ENCODE results near the gene UBE2G1. TPM values are rescaled to one million over a fixed set of nuclear protein-coding genes. Genes with fewer than 3 reads are reported as not detected.

The UBE2G1 gene
- total RNA-seq, 4 donors from 2014 or later: 16.5 to 51.8 (median 33.9) TPM

DNA sequence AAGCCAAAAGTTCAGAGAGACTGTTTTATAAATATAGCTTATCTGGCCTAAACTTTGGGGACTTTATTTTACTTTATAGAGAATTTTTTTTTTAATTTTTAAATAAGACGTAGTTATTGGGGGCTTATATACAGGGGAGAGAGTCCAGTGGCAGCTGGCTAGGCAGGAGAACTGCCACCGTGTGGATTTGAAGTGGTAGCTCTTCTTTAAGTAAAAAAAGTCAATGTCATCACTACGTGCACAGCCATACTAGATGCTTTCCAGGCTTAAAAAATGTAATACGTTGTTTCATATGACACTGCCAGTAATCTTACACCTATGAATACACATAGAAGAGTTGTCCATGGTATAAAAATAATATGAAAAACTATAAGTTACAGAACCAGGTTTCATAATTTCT lies 70.8 kb downstream of the UBE2G1 start:
- TF ChIP-seq, protein P1, sequence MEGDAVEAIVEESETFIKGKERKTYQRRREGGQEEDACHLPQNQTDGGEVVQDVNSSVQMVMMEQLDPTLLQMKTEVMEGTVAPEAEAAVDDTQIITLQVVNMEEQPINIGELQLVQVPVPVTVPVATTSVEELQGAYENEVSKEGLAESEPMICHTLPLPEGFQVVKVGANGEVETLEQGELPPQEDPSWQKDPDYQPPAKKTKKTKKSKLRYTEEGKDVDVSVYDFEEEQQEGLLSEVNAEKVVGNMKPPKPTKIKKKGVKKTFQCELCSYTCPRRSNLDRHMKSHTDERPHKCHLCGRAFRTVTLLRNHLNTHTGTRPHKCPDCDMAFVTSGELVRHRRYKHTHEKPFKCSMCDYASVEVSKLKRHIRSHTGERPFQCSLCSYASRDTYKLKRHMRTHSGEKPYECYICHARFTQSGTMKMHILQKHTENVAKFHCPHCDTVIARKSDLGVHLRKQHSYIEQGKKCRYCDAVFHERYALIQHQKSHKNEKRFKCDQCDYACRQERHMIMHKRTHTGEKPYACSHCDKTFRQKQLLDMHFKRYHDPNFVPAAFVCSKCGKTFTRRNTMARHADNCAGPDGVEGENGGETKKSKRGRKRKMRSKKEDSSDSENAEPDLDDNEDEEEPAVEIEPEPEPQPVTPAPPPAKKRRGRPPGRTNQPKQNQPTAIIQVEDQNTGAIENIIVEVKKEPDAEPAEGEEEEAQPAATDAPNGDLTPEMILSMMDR (IDR thresholded peaks at IDR 0.05): no peak
- TF ChIP-seq POLR2A (IDR thresholded peaks at IDR 0.05): no peak
- intact Hi-C loops (cut with DNase I; ENCODE audit: low total_unique reads): no loop called here

DNA sequence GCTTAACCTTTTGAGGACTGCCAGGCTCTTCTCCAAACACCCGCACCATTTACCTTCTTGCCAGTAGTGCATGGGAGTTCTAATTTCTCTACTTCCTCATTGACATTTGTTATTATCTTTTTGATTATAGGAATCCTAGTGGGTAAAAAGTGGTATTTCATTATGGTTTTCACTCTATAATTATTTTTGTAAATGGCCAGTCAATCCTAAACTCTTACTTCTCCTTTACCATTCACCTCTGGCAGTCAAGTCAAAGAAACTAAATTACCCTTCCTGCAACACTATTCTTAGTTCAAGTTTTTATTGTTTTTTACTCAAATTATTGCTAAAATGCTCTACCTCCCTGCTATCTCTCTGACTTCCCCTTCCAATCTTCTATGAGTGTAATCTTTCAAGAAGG lies 72.9 kb downstream of the UBE2G1 start:
- intact Hi-C loops (cut with DNase I; ENCODE audit: low total_unique reads): no loop called here
- Histone ChIP-seq H3K9me3 (no peaks in the 10 kb centered on the region), H3K36me3 (no peaks in the 10 kb centered on the region), H3K27me3 (no peaks in the 10 kb centered on the region), H3K27ac (no peak overlapping the region), H3K4me1 (no peaks in the 10 kb centered on the region), H3K4me3 (no peak overlapping the region)
- no peak for DNase-seq
- TF ChIP-seq, protein P1 (IDR thresholded peaks at IDR 0.05): no peak
- TF ChIP-seq POLR2A (IDR thresholded peaks at IDR 0.05): no peak

More for the DNA sequence above, 70.8 kb downstream of the UBE2G1 start:
- Histone ChIP-seq H3K27me3 (no peaks in the 10 kb centered on the region), H3K4me3 (no peak overlapping the region), H3K4me1 (no peaks in the 10 kb centered on the region), H3K9me3 (no peaks in the 10 kb centered on the region), H3K36me3 (no peaks in the 10 kb centered on the region), H3K27ac (no peak overlapping the region)
- no peak for DNase-seq

DNA sequence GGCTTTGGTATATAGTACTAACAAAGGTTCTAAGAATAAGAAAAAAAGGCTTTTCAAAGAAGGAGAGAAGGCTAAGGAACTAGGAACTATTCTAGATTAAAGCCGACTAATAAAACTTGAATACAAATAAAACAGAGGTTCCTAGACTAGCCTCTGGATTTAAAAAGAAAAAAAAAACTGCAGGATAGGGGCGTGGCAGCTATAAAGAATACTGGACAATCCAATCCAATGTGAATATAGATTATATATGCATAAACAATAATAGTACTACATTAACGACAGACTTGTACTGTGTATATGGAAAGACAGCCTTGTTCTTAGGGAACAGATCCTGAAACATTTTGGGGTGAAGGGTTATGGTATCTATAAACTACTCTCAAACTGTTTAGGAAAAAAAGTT lies 78.8 kb downstream of the UBE2G1 start:
- no peak overlapping the region for H3K27ac ChIP-seq
- no peak for DNase-seq
- no peaks in the 10 kb centered on the region for H3K4me1 ChIP-seq
- intact Hi-C loops (cut with DNase I; ENCODE audit: low total_unique reads): no loop called here
- TF ChIP-seq, protein P1 (IDR thresholded peaks at IDR 0.05): no peak
- TF ChIP-seq POLR2A (IDR thresholded peaks at IDR 0.05): no peak
- H3K27me3 ChIP-seq: no peaks in the 10 kb centered on the region
- no peaks in the 10 kb centered on the region for H3K9me3 ChIP-seq
- no peak overlapping the region for H3K4me3 ChIP-seq
- H3K36me3 ChIP-seq: no peaks in the 10 kb centered on the region

DNA sequence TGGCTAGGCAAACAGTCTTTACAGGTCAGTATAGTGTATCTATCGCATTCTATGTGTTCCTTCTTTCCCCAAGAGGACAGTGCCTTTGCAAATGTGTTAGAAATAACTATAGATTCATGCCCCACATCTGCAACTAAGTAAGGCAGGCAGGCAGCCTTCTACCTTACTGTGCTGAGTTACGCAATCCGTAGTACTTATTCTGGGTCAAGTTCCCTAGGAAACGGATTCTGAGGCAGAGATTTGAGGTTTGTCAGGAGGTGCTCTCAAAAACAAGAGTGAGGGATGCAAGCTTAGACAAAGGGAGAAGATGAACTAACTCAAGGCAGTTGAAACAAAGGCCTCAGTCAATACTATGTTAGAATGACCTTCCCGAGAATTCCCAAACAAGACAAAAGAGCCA lies 90.0 kb downstream of the UBE2G1 start:
- TF ChIP-seq, protein P1 (IDR thresholded peaks at IDR 0.05): no peak
- no peak for TF ChIP-seq POLR2A (IDR thresholded peaks at IDR 0.05)
- intact Hi-C loops (cut with DNase I; ENCODE audit: low total_unique reads): no loop called here
- Histone ChIP-seq H3K27ac (no peak overlapping the region), H3K27me3 (no peaks in the 10 kb centered on the region), H3K4me1 (no peaks in the 10 kb centered on the region), H3K4me3 (no peak overlapping the region), H3K36me3 (no peaks in the 10 kb centered on the region), H3K9me3 (no peaks in the 10 kb centered on the region)
- DNase-seq: no peak

DNA sequence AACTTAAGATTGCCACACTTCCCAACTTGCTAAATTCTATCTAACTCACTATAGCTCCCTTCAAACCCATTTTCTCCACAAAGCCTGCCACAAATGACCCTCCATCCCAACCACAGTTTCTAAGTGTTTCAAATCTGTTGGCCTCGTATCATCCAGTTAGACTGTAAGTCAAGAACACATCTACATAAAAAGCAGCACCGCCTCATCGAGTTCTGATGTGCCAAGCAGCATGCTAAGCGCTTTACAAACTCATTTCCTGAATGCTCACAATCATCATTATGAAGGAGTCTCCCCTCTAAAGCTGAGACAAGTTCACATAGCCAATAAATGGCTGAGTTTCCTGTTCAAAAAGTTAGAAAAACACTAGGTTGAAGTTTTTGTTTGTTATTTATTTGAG lies 93.5 kb downstream of the UBE2G1 start:
- no peak for DNase-seq
- H3K4me3 ChIP-seq: no peak overlapping the region
- H3K27ac ChIP-seq: no peak overlapping the region
- H3K9me3 ChIP-seq: no peaks in the 10 kb centered on the region
- TF ChIP-seq, protein P1 (IDR thresholded peaks at IDR 0.05): no peak
- TF ChIP-seq POLR2A (IDR thresholded peaks at IDR 0.05): no peak
- H3K27me3 ChIP-seq: no peaks in the 10 kb centered on the region
- H3K36me3 ChIP-seq: no peaks in the 10 kb centered on the region
- intact Hi-C loops (cut with DNase I; ENCODE audit: low total_unique reads): no loop called here
- no peaks in the 10 kb centered on the region for H3K4me1 ChIP-seq
